Measurements from ENCODE around the gene PLEKHH2. TPM values are rescaled to one million over a fixed set of nuclear protein-coding genes. Genes with fewer than 3 reads are reported as not detected.
"Not testable (repeated sequence)": the region's sequence is repeated elsewhere in the genome, so short reads cannot be mapped to it uniquely, and the experiment has no call there.

Gene PLEKHH2
- total RNA-seq, 1 donor from 2014 or later = 0.13 TPM

DNA sequence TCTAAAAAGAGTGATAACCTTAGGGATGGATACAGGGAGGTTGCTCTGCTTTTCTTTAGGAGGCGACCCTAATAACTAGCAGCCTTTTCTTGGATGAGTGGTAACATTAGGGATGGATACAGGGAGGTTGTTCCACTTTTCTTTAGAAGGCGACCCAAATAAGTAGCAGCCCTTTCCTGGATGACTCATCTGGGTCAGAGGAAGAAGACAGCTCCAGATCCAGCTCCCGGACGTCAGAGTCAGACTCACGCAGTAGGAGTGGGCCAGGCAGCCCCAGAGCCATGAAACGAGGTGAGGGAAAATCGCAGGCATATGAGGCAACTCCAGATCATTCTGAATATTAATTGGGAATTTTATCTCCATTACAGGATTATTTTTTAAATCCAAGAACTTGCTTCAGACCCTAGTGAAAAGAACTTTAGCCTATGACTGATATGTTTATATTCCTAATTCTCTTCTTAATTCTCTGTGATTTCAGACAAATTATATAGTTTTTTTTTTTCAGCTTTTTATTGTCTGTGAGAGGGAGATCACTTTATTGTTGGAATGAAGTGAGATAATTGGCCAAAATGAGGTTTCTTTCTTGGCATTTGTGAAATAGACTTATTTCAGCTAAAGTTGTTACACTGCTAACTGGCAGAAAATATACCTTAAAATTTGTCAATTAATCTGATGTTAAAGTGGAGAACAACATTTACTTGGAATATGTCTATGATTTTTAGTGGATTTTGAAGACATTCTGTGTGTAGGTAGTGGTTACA, 70.4 kb downstream of the PLEKHH2 start:
- Mint-ChIP-seq H3K4me3 (no peak overlapping the region), H3K9me3 (no peaks in the 10 kb centered on the region), H3K36me3 (ENCODE audit: low read depth) (no peaks in the 10 kb centered on the region)

DNA sequence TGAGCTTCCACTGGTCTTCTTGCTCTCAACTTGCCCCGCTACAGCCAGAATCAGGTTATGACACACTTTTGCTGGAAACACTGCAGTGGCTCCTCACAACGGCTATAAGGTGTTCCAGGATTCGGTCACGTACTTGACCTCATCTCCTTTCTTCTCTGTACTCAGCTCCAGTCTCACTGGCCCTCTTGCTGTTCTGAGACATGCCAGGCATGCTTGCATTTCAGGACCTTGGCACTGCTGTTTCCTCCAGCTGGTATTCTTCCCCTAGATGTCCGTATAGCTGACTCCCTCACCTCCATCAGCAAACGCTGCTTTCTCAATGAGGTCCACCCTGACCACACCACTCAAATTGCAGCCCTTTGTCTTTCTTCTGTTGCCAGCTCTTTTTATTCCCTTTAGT, 71.1 kb downstream of the PLEKHH2 start:
- no peak for DNase-seq (ENCODE audit: low spot score)
- H3K27me3 Mint-ChIP-seq (ENCODE audit: insufficient read depth) = peaks cover 8% of the 10 kb centered on the region
- no peaks in the 10 kb centered on the region for H3K9me3 Mint-ChIP-seq
- no peak overlapping the region for H3K27ac Mint-ChIP-seq
- intact Hi-C loops (cut with micrococcal nuclease) = no loop called here
- H3K4me1 Mint-ChIP-seq (ENCODE audit: low read depth) = no peaks in the 10 kb centered on the region
- H3K36me3 Mint-ChIP-seq (ENCODE audit: low read depth) = no peaks in the 10 kb centered on the region
- H3K4me3 Mint-ChIP-seq = no peak overlapping the region

More for the DNA sequence above, 70.4 kb downstream of the PLEKHH2 start:
- DNase-seq (ENCODE audit: low spot score) = no peak
- Mint-ChIP-seq H3K27ac (no peak overlapping the region), H3K4me1 (ENCODE audit: low read depth) (no peaks in the 10 kb centered on the region), H3K27me3 (ENCODE audit: insufficient read depth) (peaks cover 8% of the 10 kb centered on the region)
- intact Hi-C loops (cut with micrococcal nuclease) = no loop called here

DNA sequence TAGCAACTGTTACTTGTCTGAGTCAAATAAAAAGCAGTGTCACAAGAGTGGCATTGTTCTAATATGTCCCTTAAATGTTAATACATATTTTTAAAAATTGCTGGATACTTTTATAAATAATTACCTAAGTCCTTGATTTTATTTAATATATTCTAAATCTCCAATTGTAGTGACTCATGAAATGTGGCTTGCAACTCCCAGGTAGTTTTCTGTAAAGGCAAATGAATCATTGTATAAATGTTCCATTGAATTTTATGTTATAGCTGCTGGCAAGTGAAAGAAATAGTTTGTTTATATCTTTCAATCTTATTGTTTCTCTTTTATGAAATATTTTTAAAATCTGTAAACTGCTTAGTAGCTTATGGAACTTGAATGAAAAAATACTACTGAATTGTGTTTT, 71.8 kb downstream of the PLEKHH2 start:
- H3K9me3 Mint-ChIP-seq = no peaks in the 10 kb centered on the region
- no peak overlapping the region for H3K27ac Mint-ChIP-seq
- DNase-seq (ENCODE audit: low spot score) = no peak
- H3K27me3 Mint-ChIP-seq (ENCODE audit: insufficient read depth) = peaks cover 8% of the 10 kb centered on the region
- H3K4me3 Mint-ChIP-seq = no peak overlapping the region
- intact Hi-C loops (cut with micrococcal nuclease) = no loop called here
- no peaks in the 10 kb centered on the region for H3K4me1 Mint-ChIP-seq (ENCODE audit: low read depth)
- no peaks in the 10 kb centered on the region for H3K36me3 Mint-ChIP-seq (ENCODE audit: low read depth)

DNA sequence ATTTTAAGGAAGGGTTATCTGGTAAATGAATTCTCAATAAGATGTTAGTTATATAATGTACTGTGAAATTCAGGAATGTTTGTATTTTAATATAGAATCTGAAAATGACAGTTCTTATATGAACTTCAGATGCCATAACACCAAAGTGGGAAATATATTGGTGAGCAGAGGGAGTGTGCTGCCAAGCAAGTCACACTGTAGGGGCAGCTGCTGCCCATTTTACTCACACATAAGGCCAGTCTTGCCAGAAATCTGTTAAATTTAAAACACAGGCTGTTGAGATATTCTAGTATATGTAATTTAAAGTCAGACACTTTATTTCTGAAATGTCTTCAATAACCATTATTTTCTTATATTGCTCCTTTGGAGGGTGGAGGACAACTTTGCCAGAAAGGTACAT, 73.8 kb downstream of the PLEKHH2 start:
- Mint-ChIP-seq H3K4me1 (ENCODE audit: low read depth) (no peaks in the 10 kb centered on the region), H3K27ac (no peak overlapping the region), H3K4me3 (no peak overlapping the region), H3K9me3 (no peaks in the 10 kb centered on the region), H3K36me3 (ENCODE audit: low read depth) (no peaks in the 10 kb centered on the region), H3K27me3 (ENCODE audit: insufficient read depth) (peaks cover 8% of the 10 kb centered on the region)
- intact Hi-C loops (cut with micrococcal nuclease) = no loop called here
- no peak for DNase-seq (ENCODE audit: low spot score)

DNA sequence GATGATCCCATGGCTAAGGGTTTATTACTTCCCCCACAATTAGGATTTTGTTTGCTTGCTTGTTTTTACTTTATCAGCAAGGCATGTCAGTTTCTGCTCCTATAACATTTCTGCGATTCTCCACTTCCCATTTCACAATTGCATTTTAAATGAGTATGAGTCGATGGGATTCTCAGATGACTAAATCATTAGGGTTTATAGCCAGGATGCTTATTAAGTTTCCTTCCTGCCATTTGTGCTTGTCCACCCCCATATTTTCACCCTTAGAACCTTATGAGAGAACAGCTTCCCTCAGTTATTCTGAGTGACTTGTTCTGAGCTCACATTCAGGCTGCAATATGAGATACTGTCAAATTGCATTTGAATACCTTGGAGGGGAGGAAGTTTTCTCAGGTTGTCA, 77.1 kb downstream of the PLEKHH2 start:
- intact Hi-C loops (cut with micrococcal nuclease) = no loop called here
- H3K4me1 Mint-ChIP-seq (ENCODE audit: low read depth) = no peaks in the 10 kb centered on the region
- no peak for DNase-seq (ENCODE audit: low spot score)
- H3K36me3 Mint-ChIP-seq (ENCODE audit: low read depth) = no peaks in the 10 kb centered on the region
- H3K9me3 Mint-ChIP-seq = no peaks in the 10 kb centered on the region
- no peak overlapping the region for H3K4me3 Mint-ChIP-seq
- peaks cover 5% of the 10 kb centered on the region for H3K27me3 Mint-ChIP-seq (ENCODE audit: insufficient read depth)
- no peak overlapping the region for H3K27ac Mint-ChIP-seq

DNA sequence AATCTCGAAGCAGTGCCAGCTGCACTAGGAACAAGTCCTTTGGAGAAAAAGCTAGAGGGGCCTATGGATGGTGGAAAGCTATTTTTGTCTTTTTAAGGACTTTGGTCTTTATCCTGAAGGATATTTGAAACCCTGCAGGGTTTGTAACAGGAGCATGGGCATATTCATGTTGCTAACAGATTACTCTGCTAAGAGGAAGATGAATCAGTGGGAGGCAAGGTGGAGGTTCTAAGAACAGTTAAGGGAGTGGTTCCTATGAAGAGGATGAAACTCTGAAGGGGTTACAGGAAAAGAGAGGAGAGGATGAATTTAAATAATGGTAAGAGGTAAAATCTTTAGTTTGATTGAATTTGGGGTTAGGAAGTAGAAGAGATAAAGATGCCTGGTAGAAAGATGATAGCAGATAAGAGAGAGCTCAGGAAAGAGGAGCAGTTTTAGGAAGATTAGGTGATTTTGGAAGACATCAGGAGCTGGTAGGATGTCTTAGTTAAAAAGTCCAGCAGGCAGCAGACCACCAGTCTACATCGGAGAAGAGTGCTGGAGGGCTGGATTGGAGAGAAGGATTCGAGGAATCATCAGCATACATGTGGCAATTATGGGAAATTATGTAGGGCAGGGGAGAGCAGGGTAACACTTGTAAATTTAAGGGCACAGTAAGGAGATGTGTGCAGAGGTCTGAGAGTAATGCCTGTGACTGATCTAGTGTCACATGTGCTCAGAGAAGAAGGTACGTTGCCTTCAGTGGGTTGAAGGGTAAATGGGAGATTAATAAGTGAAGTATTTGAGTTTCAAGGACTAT, 78.4 kb downstream of the PLEKHH2 start:
- no peaks in the 10 kb centered on the region for H3K9me3 Mint-ChIP-seq
- H3K4me1 Mint-ChIP-seq (ENCODE audit: low read depth) = no peaks in the 10 kb centered on the region
- peaks cover 5% of the 10 kb centered on the region for H3K27me3 Mint-ChIP-seq (ENCODE audit: insufficient read depth)
- no peak for DNase-seq (ENCODE audit: low spot score)
- intact Hi-C loops (cut with micrococcal nuclease) = no loop called here
- H3K36me3 Mint-ChIP-seq (ENCODE audit: low read depth) = no peaks in the 10 kb centered on the region
- no peak overlapping the region for H3K27ac Mint-ChIP-seq
- no peak overlapping the region for H3K4me3 Mint-ChIP-seq

DNA sequence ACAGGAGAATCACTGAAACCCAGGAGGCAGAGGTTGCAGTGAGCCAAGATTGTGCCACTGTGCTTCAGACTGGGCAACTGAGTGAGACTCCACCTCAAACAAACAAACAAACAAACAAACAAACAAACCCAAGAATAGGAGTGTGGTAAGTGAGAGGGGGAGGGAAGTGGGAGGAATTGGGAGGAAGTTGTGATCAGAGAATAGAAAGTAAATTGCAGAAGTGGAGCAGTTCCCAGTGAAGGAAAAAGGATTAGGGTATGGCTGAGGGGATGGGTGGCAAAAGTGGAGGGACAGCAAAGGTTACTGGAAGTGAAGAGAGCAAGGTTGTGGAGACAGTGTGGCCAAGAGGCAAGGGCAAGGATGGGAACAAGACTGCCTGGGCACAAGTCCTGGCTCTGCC, 80.3 kb downstream of the PLEKHH2 start:
- Mint-ChIP-seq H3K9me3 (no peaks in the 10 kb centered on the region), H3K4me3 (no peak overlapping the region), H3K4me1 (ENCODE audit: low read depth) (no peaks in the 10 kb centered on the region), H3K27me3 (ENCODE audit: insufficient read depth) (peaks cover 3% of the 10 kb centered on the region), H3K27ac (no peak overlapping the region), H3K36me3 (ENCODE audit: low read depth) (no peaks in the 10 kb centered on the region)
- intact Hi-C loops (cut with micrococcal nuclease) = no loop called here
- no peak for DNase-seq (ENCODE audit: low spot score)

DNA sequence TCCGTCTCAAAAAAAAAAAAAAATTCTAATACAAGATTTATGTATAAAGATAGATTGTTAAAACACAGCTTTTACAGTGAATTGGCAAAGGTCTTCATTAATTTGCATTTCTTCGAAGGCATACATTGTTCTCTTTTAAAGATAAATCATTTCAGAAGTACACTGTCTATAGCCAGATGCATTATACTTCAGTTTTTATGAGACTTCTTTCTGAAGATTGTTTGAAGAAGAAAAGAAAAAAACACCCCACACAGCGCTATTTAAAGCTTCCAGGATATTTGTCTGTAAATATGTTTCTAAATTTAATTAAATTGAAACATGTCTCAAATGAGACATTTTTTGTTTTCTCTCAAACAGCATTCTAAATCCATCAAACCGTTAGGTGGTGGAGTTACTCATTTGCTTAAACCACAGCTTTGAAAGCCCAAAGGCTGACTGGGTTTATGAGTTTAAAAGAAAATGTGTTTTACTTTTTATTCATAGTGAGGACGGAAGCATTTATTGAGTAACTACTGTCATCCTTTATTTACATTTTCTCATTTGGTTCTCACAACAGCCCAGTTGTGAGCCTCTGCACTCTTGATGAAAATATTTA, 81.6 kb downstream of the PLEKHH2 start:
- no peaks in the 10 kb centered on the region for H3K4me1 Mint-ChIP-seq (ENCODE audit: low read depth)
- H3K36me3 Mint-ChIP-seq (ENCODE audit: low read depth) = no peaks in the 10 kb centered on the region
- intact Hi-C loops (cut with micrococcal nuclease) = no loop called here
- no peak for DNase-seq (ENCODE audit: low spot score)
- no peak overlapping the region for H3K4me3 Mint-ChIP-seq
- no peak overlapping the region for H3K27ac Mint-ChIP-seq
- no peaks in the 10 kb centered on the region for H3K9me3 Mint-ChIP-seq
- H3K27me3 Mint-ChIP-seq (ENCODE audit: insufficient read depth) = no peaks in the 10 kb centered on the region

DNA sequence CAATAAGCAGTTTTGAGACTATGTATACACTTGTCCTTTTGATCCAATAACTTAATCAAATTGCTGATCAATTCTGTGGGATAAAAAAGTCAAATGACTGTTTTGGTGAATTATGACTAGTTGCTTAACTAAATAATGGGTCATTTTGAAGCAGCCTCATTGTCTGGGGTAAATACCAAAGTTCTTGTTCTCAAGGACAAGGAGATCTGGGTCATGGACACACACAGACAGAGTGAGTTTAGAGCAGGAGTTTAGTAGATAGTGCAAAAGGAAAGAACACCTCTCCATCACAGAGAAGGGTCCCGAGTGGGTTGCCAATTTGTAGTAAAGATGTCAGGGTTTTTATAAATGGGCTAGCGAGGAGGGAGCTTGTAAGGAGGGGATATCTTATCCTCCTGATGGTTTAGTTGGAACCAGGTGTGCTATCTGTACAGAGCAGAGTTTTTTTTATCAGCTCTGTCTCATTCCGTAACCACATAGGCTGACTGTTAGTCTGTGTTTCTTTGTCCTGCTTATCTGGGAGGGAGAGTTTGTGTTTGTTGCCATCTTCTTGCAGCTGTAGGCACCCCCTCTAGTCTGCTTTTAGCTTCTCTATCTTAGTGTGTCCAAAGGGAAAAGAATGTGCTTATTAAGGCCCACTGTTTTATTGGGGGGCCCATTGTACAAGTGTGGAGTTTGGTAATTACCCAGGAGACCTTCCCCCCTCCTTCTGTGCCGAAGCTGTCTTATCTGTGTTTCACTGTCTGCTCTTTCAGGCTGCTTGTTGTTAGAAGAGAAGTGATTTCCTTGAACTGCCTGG, 87.9 kb downstream of the PLEKHH2 start:
- H3K4me1 Mint-ChIP-seq (ENCODE audit: low read depth) = no peaks in the 10 kb centered on the region
- intact Hi-C loops (cut with micrococcal nuclease) = no loop called here

DNA sequence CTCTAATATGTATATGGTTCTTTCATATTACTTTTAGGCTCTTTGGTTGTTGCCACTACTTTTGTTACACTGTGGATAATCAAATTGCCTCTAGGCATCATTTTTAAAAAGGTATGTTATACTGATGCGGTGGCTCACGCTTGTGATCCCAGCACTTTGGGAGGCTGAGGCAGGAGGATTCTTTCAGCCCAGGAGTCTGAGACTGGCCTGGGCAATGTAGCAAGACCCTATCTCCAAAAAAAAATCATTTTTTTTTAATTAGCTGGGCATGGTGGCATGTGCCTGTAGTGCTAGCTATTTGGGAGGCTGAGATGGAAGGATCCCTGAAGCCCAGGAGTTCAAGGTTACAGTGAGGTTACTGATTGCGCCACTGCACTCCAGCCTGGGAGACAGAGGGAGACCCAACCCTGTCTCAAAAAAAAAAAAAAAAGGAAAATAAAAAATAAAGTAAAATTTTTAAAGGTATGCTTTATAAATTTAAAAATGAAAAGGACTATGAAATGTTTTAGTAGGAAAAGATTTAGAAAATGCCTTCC, 88.7 kb downstream of the PLEKHH2 start:
- no peaks in the 10 kb centered on the region for H3K36me3 Mint-ChIP-seq (ENCODE audit: low read depth)
- H3K9me3 Mint-ChIP-seq = no peaks in the 10 kb centered on the region
- intact Hi-C loops (cut with micrococcal nuclease) = no loop called here
- H3K4me1 Mint-ChIP-seq (ENCODE audit: low read depth) = no peaks in the 10 kb centered on the region
- no peak overlapping the region for H3K27ac Mint-ChIP-seq
- no peak overlapping the region for H3K4me3 Mint-ChIP-seq
- H3K27me3 Mint-ChIP-seq (ENCODE audit: insufficient read depth) = no peaks in the 10 kb centered on the region
- DNase-seq (ENCODE audit: low spot score) = no peak

More for the DNA sequence above, 87.9 kb downstream of the PLEKHH2 start:
- Mint-ChIP-seq H3K9me3 (no peaks in the 10 kb centered on the region), H3K27ac (no peak overlapping the region), H3K4me3 (no peak overlapping the region), H3K27me3 (ENCODE audit: insufficient read depth) (no peaks in the 10 kb centered on the region), H3K36me3 (ENCODE audit: low read depth) (no peaks in the 10 kb centered on the region)
- DNase-seq (ENCODE audit: low spot score) = no peak

DNA sequence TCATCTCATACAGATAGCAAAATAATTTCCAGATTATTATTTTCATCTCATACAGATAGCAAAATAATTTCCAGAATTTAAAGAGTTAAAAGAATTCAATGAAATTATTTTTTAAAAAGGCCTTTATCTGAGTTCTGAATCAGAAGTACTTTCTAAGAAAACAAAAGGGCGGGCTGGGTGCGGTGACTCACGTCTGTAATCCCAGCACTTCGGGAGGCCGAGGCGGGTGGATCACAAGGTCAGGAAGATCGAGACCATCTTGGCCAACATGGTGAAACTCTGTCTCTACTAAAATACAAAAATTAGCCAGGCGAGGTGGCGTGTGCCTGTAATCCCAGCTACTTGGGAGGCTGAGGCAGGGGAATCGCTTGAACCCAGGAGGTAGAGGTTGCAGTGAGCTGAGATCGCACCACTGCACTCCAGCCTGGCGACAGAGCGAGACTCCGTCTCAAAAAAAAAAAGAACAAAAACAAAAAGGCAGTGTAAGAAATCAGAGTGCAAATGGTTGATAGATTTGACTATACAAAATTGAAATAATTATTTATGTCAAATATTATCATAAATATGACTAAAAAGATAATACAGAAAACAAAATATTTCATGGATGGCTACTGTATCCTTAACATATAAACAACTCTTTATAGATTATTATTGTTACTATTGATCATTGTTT, 90.0 kb downstream of the PLEKHH2 start:
- H3K4me3 Mint-ChIP-seq; H3K9me3 Mint-ChIP-seq; H3K4me1 Mint-ChIP-seq (ENCODE audit: low read depth); H3K27ac Mint-ChIP-seq; DNase-seq (ENCODE audit: low spot score); H3K27me3 Mint-ChIP-seq (ENCODE audit: insufficient read depth); H3K36me3 Mint-ChIP-seq (ENCODE audit: low read depth); intact Hi-C loops (cut with micrococcal nuclease): not testable (repeated sequence)

DNA sequence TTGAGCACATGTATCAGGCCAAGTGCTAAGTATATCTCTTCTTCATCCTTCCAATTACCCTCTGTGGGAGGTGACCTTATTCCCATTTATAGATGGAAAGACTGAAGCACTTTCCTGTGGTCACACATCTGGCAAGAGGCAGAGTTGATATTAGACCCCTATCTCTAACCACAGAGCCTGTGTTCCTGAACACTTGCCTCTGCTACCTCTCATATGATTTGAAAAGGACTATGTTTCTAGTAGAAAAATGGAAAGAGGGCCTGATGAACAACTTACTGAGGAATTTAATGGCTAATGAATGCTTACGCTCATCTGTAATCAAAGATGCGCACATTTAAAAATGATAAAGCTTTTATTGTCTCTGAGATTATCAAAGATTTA, 90.6 kb downstream of the PLEKHH2 start:
- intact Hi-C loops (cut with micrococcal nuclease) = no loop called here
- no peak for DNase-seq (ENCODE audit: low spot score)
- no peak overlapping the region for H3K4me3 Mint-ChIP-seq
- H3K27ac Mint-ChIP-seq = no peak overlapping the region
- H3K36me3 Mint-ChIP-seq (ENCODE audit: low read depth) = no peaks in the 10 kb centered on the region
- H3K9me3 Mint-ChIP-seq = no peaks in the 10 kb centered on the region
- no peaks in the 10 kb centered on the region for H3K4me1 Mint-ChIP-seq (ENCODE audit: low read depth)
- H3K27me3 Mint-ChIP-seq (ENCODE audit: insufficient read depth) = no peaks in the 10 kb centered on the region

All from activated T-helper 1 cell treated with anti-CD3 and anti-CD28 coated beads, Interleukin-12 subunit alpha, Interleukin-12 subunit beta, Interleukin-2, Interleukin-4 antibody, amounts not matched to agents 30 ng/mL and 10 ng/mL and 1 ng/mL, durations not matched to agents 14 hours and 24 hours and 36 hours (primary cell).